HFF-Myc (cell line): ENCODE data around the gene BICC1.

ENCODE experiments used
- DNase-seq: peaks from one replicate; pipeline ENCODE4 v3.0.0-alpha.2; 2011; ENCODE audit warnings: low read depth; ENCODE audit errors: extremely low read depth
- H3K4me3 ChIP-seq: replicated peaks from 2 replicates; pipeline ENCODE4 v1.5.1; 2011; ENCODE audit warnings: low read depth, mild to moderate bottlenecking, control low read depth, low read length
- CTCF ChIP-seq: IDR thresholded peaks from 2 replicates; pipeline ENCODE4 v1.5.1; 2012; ENCODE audit warnings: mild to moderate bottlenecking, low read depth, low read length, control low read depth; ENCODE audit errors: missing control alignments

BICC1 gene

GRCh38 chr10:58795560-58795959 is 282.9 kb downstream of the BICC1 start:
- H3K4me3 ChIP-seq: no peak overlapping the region
- no peak for TF ChIP-seq CTCF
- DNase-seq: no peak

- no peak for DNase-seq
- TF ChIP-seq CTCF: no peak
- H3K4me3 ChIP-seq: no peak overlapping the region
Measured at GRCh38 chr10:58796242-58796641, 283.6 kb downstream of the BICC1 start.

GRCh38 chr10:58796824-58797223 is 284.2 kb downstream of the BICC1 start:
- no peak for TF ChIP-seq CTCF
- DNase-seq: no peak
- no peak overlapping the region for H3K4me3 ChIP-seq

GRCh38 chr10:58797356-58797755 is 284.7 kb downstream of the BICC1 start:
- H3K4me3 ChIP-seq: no peak overlapping the region
- DNase-seq: no peak
- TF ChIP-seq CTCF: no peak

GRCh38 chr10:58802047-58802446 is 289.4 kb downstream of the BICC1 start:
- no peak for TF ChIP-seq CTCF
- DNase-seq: no peak

GRCh38 chr10:58806323-58806722 is 293.7 kb downstream of the BICC1 start:
- no peak for TF ChIP-seq CTCF
- no peak overlapping the region for H3K4me3 ChIP-seq
- no peak for DNase-seq

More at GRCh38 chr10:58802047-58802446, 289.4 kb downstream of the BICC1 start:
- H3K4me3 ChIP-seq: no peak overlapping the region

- no peak for TF ChIP-seq CTCF
- no peak overlapping the region for H3K4me3 ChIP-seq
- no peak for DNase-seq
Measured at GRCh38 chr10:58806970-58807628, 294.4 kb downstream of the BICC1 start.
